ENCODE data around the gene KCNK1.

The KCNK1 gene

DNA sequence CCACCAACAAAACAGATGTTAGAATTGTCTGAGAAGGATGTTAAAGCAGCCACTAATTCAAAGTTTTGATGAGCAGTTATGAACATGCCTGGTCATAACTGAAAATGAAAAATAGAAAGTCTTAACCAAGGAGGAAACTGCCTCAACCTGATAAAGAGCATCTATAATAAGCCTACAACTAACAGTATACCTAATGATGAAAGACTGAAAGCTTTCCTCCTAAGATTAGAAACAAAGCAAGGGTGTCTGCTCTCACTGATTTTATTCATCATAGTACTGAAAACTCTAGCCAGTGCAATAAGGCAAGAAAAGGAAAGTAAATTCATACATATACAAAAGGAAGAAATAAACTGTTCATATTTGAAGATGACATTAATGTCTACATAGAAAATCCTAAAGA, 82.0 kb downstream of the KCNK1 start:
- in situ Hi-C loops (cut with MboI; ENCODE audit: low sequenced_read_pairs): no loop called here

DNA sequence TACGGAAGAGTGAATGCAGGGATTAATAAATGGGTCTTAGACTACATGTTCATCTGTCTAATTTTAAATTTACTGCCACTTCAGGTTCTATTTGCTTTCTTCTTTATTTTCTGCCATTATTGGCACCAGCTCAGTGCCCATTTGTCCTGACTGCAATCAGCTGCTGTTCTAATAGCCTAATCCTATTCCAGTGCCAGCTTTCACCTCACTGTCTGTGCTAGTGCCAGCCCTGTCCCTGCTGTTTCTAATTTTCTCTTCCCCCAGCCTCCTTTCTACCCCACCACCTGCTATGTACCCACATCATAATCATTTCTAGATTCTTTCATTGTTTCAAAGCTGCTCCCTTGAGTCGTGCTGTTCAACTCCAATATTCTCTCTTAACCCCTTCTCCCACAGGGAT, 86.4 kb downstream of the KCNK1 start:
- in situ Hi-C loops (cut with MboI; ENCODE audit: low sequenced_read_pairs): no loop called here

DNA sequence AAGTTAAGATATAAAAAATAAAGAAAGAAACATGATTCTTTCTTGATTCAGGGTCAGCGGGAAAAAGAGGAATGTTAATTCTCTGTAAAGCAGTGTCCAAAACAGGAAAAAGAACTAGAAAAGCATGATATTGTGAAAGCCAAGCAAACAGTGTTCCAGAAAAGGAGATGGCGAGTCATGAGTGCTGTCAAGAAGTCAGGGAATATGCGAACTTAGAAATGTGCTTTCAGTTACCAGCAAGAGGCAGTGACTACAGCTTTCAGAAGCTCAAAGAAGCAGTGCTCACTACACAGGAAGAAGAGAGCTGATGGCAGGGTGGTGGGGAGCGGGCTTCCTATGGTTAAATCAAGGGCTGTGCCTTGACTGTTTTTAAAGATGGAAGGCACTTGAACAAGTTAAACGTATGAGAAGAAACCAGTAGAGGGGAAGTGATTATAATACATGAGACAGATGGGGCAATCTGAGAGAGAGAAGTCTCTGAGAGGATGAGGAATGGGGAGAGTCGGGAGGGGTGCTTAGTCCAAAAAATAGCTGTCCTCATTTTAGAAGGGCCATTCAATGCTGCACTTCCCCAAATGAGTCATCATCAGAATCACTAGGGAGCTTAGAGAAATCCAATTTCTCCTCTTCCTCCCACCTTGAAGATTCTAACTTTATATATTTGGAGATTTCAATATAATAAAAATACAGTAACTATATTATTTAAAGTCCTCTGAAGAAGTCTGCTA, 90.4 kb downstream of the KCNK1 start:
- in situ Hi-C loops (cut with MboI; ENCODE audit: low sequenced_read_pairs): no loop called here

DNA sequence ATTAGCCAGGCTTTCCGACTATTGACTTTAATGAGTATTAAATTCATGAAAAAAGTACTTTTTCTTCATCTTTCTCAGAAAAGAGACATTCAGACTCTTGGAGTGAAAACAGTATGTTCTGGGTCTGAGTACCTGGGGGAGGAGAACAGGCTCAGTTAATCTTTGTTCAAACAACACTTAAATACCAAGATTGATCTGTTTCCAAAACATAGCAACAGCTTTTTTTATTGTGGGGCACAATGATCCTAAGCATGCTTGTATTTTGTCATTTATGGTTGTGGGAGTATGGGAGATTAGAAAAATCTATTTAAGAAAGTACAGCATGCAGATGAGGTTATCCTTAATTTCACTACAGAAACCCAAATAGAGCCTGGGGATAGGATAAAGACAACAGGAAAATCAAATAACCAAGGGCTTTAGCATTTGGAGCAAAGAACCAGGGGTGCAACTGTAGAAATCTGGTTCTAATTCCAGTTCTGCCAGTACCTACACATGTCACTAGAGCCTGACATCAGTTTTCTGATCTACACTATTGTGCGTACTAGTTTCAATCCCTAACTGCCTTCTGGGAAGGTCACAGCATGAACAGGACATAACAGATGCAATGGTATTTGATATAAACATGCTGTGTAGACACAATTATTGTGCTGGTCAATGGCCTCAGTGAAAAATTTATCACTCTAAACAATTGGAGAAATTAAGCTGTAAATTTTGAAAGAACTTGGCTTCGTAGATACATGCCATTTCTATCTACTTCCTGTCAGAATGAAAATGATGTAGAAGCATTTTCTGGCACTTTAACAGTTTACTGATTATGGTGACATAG, 91.2 kb downstream of the KCNK1 start:
- in situ Hi-C loops (cut with MboI; ENCODE audit: low sequenced_read_pairs): no loop called here

DNA sequence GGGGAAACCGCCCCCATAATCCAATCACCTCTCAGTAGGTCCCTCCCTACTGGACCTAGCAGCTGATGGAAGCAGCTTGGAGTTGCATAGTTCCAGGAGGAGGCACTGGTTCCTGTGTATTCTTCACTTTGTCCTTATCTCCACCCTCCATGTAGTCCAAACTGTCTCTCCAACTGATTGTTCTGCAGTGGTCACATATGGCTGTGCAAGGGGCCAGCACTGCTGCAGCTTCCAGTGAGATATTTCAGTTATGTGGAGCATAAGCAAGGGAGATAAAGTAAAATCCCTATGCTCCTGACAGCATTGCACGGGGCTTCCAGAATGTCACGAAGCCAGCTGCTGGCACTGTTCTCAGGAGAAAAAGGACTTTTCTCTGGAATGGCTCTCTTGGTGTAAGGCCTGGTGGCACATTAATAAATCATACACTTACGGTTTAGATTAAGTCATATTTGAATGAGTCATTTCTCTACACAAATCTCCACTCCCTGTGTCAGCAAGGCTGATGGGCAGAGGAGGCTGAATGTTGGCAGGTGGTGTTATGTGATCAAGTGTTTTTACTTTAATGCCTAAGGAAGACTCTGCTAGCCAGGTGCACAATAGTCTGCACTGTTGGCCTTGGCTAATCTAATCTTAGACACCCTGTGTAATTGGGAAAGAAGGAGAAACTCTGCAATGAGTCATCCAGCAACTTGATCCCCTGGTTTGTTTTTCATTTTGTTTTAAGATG, 93.4 kb downstream of the KCNK1 start:
- in situ Hi-C loops (cut with MboI; ENCODE audit: low sequenced_read_pairs): no loop called here

DNA sequence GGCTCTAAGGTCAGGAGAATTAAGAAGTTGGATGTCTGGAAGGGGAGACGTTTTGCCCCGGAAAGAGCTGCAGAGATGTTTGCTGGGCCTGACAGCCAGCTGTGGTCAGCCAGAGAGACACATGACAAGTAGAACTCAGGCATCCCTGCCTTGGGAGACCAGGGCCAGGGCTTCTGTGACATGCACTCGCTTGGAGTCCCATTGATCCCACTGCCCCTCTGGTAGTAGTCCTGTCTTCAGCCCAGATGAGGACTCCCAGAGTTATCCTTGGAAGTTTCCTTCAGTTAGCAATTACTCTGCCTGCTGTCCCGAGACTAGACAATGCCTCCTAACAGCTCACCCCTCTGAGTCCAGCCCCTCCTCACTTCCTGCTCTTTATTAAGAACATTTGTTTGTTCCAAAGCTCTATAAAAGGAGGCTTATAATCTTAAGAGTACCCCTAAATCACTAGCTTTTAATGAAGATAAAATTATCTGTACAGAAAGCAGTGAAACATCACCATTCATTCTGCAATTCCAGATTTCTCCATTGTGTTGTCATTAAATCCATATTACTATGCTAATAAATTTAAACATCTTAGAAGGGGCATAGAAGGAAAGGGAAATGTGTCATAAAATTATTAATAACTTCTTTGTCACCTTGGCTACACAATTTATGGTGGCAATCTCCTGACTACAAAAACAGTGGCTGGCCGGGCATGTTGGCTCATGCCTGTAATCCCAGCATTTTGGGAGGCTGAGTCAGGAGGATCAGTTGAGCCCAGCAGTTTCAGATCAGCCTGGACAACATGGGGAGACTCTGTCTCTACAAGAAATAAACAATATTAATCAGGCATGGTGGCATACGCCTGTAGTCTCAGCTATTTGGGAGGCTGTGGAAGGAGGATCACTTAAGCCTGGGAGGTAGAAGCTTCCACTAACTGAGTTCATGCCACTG, 94.2 kb downstream of the KCNK1 start:
- in situ Hi-C loops (cut with MboI; ENCODE audit: low sequenced_read_pairs): no loop called here

DNA sequence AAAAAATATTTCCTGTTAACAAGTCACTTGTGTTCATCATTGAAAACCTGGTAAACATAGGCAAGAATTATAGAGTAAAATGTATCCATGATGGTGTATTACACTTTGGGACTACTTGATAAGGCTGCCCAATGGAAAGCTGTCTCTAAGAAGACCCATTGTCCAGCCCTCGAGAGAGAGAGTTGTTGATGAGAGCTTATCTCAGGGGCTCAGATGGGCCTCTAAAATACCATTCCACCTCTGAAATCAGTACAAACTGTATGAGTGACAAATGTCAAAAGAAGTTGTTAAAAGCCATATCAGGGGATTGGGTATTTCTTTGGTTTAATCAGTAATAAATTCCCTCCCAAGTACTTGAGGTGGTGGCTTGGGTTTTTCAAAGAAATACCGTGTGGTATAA, 96.1 kb downstream of the KCNK1 start:
- in situ Hi-C loops (cut with MboI; ENCODE audit: low sequenced_read_pairs): no loop called here

DNA sequence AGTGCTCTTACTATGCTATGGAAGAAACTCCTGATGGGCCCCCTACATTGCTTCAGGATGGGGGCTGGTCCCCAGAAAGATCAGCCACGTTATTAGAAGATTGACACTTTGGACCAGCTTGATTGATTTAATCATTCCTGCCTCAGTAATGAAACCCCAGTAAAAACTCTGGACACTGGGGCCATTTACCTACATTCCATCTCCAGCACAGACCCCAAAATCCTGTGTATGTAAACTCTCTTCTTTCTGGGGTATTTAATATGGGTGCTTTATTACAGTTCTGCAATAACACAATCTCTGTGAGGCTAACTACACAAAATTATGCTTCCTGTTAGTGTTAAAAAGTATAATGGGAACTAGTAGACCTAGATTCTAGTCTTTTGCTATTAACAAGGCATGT, 96.6 kb downstream of the KCNK1 start:
- in situ Hi-C loops (cut with MboI; ENCODE audit: low sequenced_read_pairs): no loop called here

DNA sequence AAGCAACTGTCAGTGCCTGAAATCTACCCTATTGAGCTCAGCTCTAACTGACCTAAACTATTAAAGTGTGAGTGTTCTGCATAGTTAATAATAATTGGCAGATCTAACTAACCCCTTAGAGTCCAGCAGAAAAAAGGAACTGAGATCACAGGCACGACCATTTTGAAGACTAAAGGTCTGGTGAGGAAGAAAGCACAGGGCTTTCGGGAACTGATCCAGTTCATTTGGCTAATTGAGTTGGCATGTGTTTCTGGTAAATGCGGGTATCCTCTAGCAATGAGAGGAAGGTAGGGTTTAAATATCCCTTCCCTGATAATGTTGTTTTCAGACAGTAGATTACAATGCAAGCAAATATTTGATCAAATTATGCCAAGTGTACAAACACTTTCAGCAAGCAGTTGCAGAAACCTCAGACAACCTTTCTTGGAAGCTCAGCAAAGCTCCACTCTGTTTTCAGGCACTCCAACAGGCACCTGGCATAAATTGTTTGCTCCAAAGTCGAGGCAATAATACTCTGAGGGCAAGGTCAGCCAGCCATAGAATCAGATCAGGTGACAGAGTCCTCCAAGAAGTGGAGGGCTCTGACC, 100.8 kb downstream of the KCNK1 start:
- in situ Hi-C loops (cut with MboI; ENCODE audit: low sequenced_read_pairs): no loop called here

DNA sequence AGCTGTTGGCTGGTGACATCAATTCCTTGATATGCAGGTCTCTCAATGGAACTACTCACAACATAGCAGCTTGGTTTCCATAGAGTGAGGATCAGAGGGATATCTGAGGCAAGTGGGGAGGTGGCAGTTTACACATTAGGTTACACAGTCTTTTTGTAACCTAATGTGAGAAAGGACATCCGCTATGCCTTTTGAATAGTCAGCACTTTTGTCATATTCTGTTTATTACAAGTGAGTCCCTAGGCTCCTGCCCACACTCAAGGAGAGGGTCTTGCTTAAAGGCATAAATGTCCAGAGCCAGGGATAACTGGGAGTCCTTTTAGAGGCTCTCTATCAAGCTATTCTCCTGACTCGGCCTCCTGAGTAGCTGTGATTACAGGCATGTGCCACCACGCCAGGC, 104.2 kb downstream of the KCNK1 start:
- in situ Hi-C loops (cut with MboI; ENCODE audit: low sequenced_read_pairs): no loop called here

DNA sequence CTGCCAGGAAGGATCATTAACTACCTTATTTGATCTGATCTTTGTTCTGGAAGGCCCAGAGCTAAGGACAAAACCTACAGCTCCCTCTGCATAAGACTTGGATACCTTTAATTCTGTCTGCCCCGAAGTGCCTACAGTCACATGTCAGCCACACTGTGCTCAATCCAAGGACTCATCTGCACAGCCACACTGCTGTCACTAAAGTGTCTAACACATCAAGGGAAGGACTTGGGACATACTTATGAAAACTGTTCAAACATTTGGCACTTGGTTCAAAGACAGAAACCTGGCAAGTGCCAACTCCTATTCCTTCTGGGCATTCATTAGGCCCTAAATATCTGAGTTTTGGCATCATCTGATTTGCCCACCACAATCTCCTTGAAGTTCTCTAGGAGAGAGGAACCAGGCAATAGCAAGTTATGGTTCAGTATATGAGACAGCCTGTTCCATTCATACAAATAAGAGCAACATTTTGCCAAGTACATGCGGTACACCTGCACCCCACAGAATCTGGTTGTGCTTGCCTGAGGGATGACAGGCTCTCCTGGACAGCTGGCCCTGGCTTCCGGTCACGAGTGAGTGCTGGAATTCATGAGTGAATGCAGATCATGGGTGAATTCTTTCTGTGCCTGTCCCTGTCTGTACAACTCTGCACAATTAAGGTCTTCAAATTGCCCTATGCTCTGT, 105.9 kb downstream of the KCNK1 start:
- in situ Hi-C loops (cut with MboI; ENCODE audit: low sequenced_read_pairs): no loop called here

DNA sequence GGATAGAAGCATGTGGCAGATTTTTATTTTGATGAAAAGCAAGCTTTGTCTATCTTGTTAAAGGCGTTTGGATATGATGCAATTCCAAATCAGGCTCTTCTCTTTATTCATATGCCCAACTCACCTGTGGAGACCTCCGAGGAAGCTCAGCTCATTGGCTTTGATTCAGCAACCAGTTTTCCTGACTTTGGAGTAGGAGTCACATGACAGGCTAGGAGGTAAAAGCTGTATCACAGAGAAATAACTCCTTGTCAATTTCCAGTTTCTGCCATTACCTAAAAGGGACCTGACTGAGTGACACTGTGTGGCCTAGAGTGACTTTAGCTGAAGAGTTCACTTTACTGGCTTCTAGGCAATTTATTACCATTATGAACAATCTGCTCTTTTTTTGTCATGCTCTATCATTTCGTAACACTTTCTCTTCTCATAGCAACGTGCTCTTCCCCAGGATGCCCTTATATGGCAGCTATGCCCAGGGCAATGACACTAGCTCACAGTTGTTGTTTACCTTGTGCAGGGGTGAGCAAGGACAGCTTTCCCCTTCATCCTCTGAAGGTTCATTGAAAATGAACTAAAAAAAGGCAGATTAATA, 107.2 kb downstream of the KCNK1 start:
- in situ Hi-C loops (cut with MboI; ENCODE audit: low sequenced_read_pairs): no loop called here

Data from hTERT RPE-1 (cell line).